Measurements from ENCODE around the gene KCNK10.
A peak's percentile ranks its signal among the peaks of the same experiment; 100 is the strongest.

The KCNK10 gene

GRCh38 chr14:88241810-88242209 lies 81.3 kb downstream of the KCNK10 start:
- DNase-seq (ENCODE audit: low read depth in 2 of 2): no peak
- no peak for TF ChIP-seq CTCF (IDR thresholded peaks at IDR 0.05; ENCODE audit: low read depth, low read length)
- H3K4me3 ChIP-seq (replicated peaks in 1 of 2; ENCODE audit: low read depth in 2 of 2, low read length in 2 of 2): no peak overlapping the region

GRCh38 chr14:88234442-88234841 lies 88.6 kb downstream of the KCNK10 start:
- no peak for TF ChIP-seq CTCF (IDR thresholded peaks at IDR 0.05; ENCODE audit: low read depth, low read length)
- no peak for DNase-seq (ENCODE audit: low read depth in 2 of 2)
- no peak overlapping the region for H3K4me3 ChIP-seq (replicated peaks in 1 of 2; ENCODE audit: low read depth in 2 of 2, low read length in 2 of 2)

GRCh38 chr14:88233915-88234314 lies 89.2 kb downstream of the KCNK10 start:
- no peak overlapping the region for H3K4me3 ChIP-seq (replicated peaks in 1 of 2; ENCODE audit: low read depth in 2 of 2, low read length in 2 of 2)
- peak; percentile 5 to 14 for DNase-seq (ENCODE audit: low read depth in 2 of 2)
- TF ChIP-seq CTCF (IDR thresholded peaks at IDR 0.05; ENCODE audit: low read depth, low read length): no peak

- DNase-seq (ENCODE audit: low read depth in 2 of 2): no peak
- no peak overlapping the region for H3K4me3 ChIP-seq (replicated peaks in 1 of 2; ENCODE audit: low read depth in 2 of 2, low read length in 2 of 2)
- TF ChIP-seq CTCF (IDR thresholded peaks at IDR 0.05; ENCODE audit: low read depth, low read length): no peak
These were observed 90.3 kb downstream of the KCNK10 start for GRCh38 chr14:88232771-88233170.

GRCh38 chr14:88231603-88232002 lies 91.5 kb downstream of the KCNK10 start:
- no peak for TF ChIP-seq CTCF (IDR thresholded peaks at IDR 0.05; ENCODE audit: low read depth, low read length)
- no peak overlapping the region for H3K4me3 ChIP-seq (replicated peaks in 1 of 2; ENCODE audit: low read depth in 2 of 2, low read length in 2 of 2)
- no peak for DNase-seq (ENCODE audit: low read depth in 2 of 2)

- TF ChIP-seq CTCF (IDR thresholded peaks at IDR 0.05; ENCODE audit: low read depth, low read length): no peak
- DNase-seq (ENCODE audit: low read depth in 2 of 2): no peak
- no peak overlapping the region for H3K4me3 ChIP-seq (replicated peaks in 1 of 2; ENCODE audit: low read depth in 2 of 2, low read length in 2 of 2)
These were observed 93.6 kb downstream of the KCNK10 start for GRCh38 chr14:88229428-88229827.

GRCh38 chr14:88228522-88229236 lies 94.4 kb downstream of the KCNK10 start:
- no peak for TF ChIP-seq CTCF (IDR thresholded peaks at IDR 0.05; ENCODE audit: low read depth, low read length)
- no peak for DNase-seq (ENCODE audit: low read depth in 2 of 2)
- no peak overlapping the region for H3K4me3 ChIP-seq (replicated peaks in 1 of 2; ENCODE audit: low read depth in 2 of 2, low read length in 2 of 2)

Data from cardiac fibroblast (primary cell).